Stimulated activated CD4-positive, alpha-beta T cell treated with anti-CD3 and anti-CD28 coated beads, Interleukin-4, amount 100 ng/mL, for 24 hours (primary cell): ENCODE measurements around the gene ACOT9.
A peak's percentile ranks its signal among the peaks of the same experiment; 100 is the strongest.
"Not testable (repeated sequence)": the region's sequence is repeated elsewhere in the genome, so short reads cannot be mapped to it uniquely, and the experiment has no call there.

Experiments
- DNase-seq: peaks from one replicate; pipeline ENCODE4 v3.0.0-alpha.2; 2020

Gene ACOT9

DNA sequence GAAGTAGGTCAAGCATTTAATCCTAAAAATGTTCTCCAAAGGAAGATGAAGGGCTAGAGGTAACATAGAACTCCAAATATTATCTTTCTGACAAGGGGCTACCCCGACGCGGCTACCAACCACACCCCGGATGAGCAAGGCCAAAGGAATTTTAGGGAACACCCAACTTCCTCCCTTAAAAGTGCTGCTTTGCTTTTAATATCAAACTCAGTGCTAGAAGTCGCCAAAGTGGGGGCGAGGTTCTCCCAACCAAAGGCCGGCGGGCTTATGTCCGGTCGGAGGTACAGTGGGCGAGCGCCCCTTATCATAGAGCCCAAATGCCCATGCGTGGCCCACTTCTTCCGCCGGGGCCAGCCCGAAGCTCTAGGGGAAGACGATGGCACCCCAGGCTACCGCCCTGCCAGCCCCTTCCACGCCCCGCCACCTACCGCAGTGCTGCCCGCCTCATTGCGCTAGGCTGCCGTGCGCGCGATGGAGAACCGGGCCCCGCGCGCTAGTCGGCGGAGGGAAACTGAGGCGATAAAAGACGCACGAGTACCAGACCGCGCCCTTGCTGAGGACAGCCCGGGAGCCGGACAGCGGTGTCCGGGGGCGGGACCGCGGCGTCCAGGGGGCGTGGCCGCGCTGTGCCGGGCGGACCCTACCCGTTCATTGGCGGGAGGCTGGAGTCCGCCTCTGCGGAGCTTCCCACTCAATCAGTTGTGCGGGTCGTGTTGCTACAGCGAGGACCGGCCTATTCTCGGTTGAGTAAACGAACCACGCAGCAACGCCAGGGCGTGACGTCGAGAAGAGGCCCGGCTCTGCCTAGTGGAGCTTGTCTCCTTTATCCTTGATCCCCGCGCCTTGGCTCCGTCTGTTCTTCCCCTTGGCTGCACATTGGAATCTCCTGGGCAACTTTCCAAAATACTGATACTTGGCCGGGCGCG lies at the start of gene ACOT9:
ACOT9 (minus strand) TSS at position 580 of the 926 bp plus-strand sequence; CDS start at position 448, 132 bp downstream.
- peak; percentile 70 for DNase-seq

DNA sequence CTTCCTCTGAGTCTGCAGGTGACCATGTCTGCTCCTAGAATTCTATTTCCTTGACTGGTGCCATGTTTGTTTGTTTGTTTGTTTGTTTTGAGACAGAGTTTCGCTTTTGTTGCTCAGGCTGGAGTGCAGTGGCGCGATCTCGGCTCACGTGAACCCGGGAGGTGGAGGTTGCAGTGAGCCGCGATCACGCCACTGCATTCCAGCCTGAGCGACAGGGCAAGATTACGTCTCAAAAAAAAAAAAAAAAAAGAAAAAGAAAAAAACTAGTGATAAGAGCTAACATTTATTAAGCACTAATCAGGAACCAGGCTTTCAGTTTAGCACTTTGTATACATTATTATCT lies 47.0 kb upstream of the ACOT9 start:
- no peak for DNase-seq

- DNase-seq = no peak
Observed at GRCh38 chrX:23789386-23790154, 46.5 kb upstream of the ACOT9 start.

GRCh38 chrX:23788946-23789345 lies 45.9 kb upstream of the ACOT9 start:
- DNase-seq = no peak

- no peak for DNase-seq
Observed at GRCh38 chrX:23788521-23788920, 45.4 kb upstream of the ACOT9 start.

DNA sequence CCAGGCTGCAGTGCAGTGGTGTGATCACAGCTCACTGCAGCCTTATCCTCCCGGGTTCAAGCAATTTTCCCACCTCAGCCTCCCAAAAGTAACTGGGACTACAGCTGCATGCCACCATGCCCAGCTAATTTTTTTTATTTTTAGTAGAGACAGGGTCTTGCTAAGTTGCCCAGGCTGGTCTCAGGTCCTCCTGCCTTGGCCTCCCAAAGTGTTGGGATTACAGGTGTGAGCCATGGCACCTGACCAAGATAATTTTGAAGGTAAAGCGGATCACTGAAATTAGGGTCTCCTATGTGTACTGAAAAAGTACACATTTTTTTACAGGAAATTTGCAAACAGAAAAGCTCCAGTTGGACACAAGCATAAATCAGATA lies 44.7 kb upstream of the ACOT9 start:
- DNase-seq = no peak

- no peak for DNase-seq
Observed at GRCh38 chrX:23786268-23786815, 43.3 kb upstream of the ACOT9 start.

DNA sequence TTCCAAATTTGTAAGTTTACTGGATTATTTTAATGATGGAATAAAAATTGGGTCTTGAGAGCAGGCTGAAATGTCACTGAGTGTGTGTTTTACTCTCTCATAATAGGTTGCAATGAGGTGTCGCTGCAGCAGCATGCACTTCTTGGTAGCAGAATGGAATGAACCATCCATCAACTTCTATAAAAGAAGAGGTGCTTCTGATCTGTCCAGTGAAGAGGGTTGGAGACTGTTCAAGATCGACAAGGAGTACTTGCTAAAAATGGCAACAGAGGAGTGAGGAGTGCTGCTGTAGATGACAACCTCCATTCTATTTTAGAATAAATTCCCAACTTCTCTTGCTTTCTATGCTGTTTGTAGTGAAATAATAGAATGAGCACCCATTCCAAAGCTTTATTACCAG lies 42.5 kb upstream of the ACOT9 start:
- no peak for DNase-seq

- no peak for DNase-seq
Observed at GRCh38 chrX:23784470-23785331, 41.6 kb upstream of the ACOT9 start.

DNA sequence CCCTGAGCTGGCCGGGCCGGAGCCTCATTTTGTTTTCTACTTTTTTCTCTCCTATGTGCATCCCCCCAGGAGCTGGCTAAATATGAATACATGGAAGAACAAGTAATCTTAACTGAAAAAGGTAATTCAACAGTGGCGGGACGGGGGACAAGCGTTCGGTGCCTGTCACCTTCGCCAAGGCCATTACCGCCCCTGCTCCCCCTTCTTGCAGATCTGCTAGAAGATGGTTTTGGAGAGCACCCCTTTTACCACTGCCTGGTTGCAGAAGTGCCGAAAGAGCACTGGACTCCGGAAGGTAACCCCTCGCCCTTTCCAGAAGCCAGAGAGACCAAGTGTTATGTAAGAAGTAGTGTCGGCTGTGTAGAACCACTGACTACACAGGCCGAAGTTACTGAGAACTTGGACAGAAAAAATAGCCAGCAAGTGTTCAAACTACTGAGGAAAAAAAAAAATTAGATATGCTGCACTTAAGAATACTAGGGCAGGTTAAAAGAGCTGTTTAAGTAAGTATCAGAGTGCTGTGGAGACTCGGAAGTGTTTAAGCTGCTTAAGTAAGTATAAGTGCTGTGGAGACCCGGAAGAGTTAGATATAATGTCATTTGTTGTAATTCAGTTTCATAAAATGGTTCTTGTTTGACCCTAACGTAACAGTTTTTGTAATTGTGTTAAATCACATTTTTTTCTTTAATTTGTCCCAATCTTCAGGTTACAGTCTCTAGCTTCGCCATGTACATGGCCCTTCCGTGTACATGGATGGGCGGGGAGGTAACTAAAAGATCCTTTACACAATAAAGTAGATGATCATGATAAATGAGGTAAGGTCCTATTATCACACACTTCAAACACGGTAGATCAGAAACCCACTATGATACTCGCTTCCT lies 40.8 kb upstream of the ACOT9 start:
- DNase-seq = no peak

DNA sequence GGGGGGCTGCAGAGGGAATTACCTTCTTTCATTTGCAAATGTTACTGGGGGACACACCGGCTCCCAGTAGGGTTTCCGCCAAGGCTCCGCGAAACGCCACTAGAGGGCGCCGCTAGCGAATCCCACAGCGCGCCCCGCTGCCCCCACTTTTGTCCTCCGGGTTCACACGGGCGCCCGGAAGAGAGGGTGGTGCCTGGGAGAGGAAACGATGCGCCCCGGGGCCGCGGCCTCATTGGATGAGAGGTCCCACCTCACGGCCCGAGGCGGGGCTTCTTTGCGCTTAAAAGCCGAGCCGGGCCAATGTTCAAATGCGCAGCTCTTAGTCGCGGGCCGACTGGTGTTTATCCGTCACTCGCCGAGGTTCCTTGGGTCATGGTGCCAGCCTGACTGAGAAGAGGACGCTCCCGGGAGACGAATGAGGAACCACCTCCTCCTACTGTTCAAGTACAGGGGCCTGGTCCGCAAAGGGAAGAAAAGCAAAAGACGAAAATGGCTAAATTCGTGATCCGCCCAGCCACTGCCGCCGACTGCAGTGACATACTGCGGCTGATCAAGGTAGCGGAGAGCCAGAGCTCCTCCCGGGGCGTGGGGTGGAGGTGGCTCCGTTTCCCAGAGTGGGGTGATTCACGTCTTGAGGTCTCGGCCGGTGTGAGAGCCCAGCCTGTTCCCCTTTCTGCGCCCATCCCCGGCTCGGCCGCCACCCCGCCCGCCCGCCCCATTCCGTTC lies 40.0 kb upstream of the ACOT9 start, which contains the start of gene SAT1:
SAT1 (plus strand) TSS at position 311 of the 726 bp plus-strand sequence; CDS start at position 490, 179 bp downstream.
- peak; percentile 92 for DNase-seq

GRCh38 chrX:23782455-23782854 lies 39.4 kb upstream of the ACOT9 start:
- no peak for DNase-seq

DNA sequence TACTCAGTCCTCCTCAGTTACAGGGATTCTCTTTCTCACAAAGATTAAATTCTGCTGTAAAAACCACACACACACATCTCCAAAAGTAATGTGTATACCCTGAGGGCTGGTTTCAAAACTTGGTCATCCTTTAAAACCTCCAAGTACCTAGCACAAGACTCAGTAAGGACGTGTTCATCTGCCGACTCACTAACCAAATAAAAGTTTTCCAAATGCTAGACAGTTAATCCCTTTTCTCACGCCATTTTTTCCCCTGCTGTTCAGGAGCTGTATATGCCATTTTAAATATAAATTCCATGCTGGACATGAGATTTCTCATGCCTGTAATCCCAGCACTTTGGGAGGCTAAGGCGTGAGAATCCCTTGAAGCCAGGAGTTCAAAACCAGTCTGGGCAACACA lies 35.9 kb upstream of the ACOT9 start:
- no peak for DNase-seq

- DNase-seq = no peak
Observed at GRCh38 chrX:23776363-23776762, 33.3 kb upstream of the ACOT9 start.

GRCh38 chrX:23773601-23774175 lies 30.6 kb upstream of the ACOT9 start:
- DNase-seq = peak; percentile 21

DNA sequence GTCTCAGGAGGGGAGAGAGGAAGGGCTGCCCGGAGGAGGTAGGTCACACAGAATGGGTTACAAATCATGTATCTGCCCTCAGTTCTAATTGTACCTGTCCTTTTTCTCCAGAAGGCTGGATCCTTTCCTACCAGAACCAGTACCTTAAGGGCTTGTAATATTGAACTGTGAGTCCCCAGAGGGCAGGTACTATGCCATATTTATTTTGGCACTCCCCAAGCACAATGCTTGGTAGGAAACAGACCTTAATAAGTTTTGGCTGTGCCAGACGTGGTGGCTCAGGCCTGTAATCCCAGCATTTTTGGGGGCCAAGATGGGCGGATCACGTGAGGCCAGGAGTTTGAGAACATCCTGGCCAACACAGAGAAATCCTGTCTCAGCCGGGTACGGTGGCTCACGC lies 28.0 kb upstream of the ACOT9 start:
- not testable (repeated sequence) for DNase-seq

DNA sequence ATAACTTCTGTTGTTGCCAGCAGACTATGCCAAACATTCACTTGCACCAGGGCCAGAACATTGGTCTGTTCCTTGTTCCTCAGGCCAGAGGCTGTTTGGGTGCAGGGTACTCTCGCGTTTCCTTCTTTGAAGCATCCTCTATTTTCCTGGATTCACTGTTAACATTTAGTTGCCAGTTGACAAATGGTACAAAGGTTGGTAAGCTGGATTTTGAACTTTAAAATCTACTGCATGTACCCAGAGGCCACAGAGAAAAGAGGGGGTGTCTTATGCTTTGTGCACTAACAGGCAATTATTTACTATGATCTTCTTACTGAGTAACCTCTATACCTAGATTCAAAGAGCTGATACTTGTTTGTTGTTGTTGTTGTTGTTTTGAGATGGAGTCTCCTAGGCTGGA lies 27.1 kb upstream of the ACOT9 start:
- DNase-seq = no peak

DNA sequence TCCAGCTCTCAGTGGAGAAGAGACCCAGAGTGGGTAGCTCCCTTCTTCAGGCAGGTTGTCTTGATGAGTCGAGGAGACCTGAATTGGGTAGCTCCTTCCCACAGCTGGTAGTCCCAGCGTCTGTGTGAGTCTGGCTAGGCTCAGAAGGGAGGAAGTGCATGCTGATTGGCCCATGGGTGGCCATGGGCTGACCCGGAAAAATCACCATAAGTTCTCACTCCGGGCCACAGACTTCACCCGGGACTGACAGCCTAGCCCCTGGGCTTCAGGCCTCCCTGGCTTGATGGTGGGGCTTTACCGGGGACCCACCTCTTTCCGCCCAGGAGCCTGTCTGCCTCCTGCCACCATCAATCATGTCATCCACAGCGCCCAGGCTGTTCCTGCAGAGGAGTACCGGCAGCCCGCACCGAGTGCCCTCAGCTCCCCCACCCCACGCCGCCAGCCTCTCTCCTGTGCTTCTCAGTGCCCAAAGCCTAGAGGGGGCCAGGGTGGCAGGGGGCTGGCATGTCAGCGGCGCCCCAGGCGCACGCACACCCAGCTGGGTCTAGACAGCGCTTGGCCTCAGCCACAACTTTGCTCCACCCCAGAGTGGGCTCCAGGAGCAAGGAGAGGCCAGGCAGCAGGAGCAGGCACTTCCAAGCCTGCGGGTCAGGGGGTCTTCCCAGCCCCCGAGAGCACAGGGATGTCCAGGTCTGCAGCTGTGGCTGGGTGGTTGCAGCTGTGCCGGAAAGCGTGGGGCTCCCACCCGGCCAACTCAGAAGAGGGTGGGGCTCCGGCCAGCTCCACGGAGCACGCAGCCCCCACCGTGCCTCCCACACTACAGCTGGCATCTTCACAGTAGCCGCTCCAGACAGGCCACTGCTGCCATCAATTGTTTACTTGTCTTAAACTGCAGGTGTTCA lies 23.8 kb upstream of the ACOT9 start:
- DNase-seq = no peak

- no peak for DNase-seq
Observed at GRCh38 chrX:23765868-23766267, 22.8 kb upstream of the ACOT9 start.
